Measurements from ENCODE around the gene PIGT. TPM values are rescaled to one million over a fixed set of nuclear protein-coding genes. Genes with fewer than 3 reads are reported as not detected.

PIGT gene
- total and polyA plus RNA-seq, 2 of the 13 experiments (the other 11 are each of a cell fraction or from before 2014, with no cell fraction given): 65.9 to 74.1 TPM

DNA sequence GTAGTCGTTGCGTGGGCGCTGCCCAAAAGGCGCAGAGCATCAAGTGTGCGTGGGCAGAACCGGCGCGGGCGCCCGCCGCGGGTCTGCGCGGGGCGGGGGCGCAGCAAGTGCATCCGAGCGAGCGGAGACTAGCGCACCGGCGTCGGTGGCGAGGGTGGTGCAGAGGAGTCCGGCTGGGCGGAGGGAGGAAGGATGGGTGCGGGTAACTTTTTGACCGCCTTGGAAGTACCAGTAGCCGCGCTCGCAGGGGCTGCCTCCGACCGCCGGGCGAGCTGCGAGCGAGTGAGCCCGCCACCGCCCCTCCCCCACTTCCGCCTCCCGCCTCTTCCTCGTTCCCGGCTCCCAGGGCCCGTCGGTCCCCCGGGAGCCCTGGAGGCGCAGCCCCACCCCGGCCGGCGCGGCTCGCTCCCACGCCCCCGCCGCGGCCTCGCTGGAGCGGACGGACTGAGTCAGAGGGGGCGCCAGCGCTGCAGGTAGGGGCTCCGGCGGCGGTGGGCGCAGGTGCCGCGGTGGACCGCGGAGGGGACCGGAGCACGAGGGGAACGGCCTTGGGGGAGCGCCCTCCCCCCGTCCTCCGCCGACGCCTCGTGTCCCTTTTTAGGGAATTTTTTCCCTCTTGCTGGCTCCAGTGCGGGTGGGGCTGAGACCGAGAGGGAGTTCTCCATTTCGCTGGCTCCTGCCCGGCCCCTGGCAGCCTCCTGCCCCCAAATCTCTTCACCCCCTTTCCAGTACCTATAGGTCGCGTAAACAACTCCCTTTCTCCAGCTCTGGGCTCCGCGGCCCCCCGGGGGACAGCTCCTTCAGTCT lies 9.5 kb upstream of the PIGT start (continued):
- TF ChIP-seq ZNF703 (CRISPR knock-in tag; IDR thresholded peaks at IDR 0.05; ENCODE audit: borderline replicate concordance): 0 out of 2 replicates have a peak, but pooled peaks have one; percentile 44
- TF ChIP-seq ZNF670 (CRISPR knock-in tag; IDR thresholded peaks at IDR 0.05; ENCODE audit: borderline replicate concordance): 0 out of 2 replicates have a peak, but pooled peaks have one; percentile 5
- TF ChIP-seq, protein P1, sequence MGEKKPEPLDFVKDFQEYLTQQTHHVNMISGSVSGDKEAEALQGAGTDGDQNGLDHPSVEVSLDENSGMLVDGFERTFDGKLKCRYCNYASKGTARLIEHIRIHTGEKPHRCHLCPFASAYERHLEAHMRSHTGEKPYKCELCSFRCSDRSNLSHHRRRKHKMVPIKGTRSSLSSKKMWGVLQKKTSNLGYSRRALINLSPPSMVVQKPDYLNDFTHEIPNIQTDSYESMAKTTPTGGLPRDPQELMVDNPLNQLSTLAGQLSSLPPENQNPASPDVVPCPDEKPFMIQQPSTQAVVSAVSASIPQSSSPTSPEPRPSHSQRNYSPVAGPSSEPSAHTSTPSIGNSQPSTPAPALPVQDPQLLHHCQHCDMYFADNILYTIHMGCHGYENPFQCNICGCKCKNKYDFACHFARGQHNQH (CRISPR knock-in tag; IDR thresholded peaks at IDR 0.05): peak; percentile 39; the same call in 1 of the 2 replicates
- TF ChIP-seq POLR2AphosphoS5 (IDR thresholded peaks at IDR 0.05; ENCODE audit: low read depth, low read length): peak; percentile 14; the same call in 1 of the 2 replicates
- TF ChIP-seq ZNF18 (CRISPR knock-in tag; IDR thresholded peaks at IDR 0.05; ENCODE audit: insufficient replicate concordance): peak; percentile 65
- peak; percentile 39; the same call in 1 of the 2 replicates for TF ChIP-seq ZNF768 (CRISPR knock-in tag; IDR thresholded peaks at IDR 0.05)
- TF ChIP-seq ZNF281 (CRISPR knock-in tag; IDR thresholded peaks at IDR 0.05; ENCODE audit: borderline replicate concordance): peak; percentile 97
- TF ChIP-seq, protein P2, sequence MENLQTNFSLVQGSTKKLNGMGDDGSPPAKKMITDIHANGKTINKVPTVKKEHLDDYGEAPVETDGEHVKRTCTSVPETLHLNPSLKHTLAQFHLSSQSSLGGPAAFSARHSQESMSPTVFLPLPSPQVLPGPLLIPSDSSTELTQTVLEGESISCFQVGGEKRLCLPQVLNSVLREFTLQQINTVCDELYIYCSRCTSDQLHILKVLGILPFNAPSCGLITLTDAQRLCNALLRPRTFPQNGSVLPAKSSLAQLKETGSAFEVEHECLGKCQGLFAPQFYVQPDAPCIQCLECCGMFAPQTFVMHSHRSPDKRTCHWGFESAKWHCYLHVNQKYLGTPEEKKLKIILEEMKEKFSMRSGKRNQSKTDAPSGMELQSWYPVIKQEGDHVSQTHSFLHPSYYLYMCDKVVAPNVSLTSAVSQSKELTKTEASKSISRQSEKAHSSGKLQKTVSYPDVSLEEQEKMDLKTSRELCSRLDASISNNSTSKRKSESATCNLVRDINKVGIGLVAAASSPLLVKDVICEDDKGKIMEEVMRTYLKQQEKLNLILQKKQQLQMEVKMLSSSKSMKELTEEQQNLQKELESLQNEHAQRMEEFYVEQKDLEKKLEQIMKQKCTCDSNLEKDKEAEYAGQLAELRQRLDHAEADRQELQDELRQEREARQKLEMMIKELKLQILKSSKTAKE (CRISPR knock-in tag; IDR thresholded peaks at IDR 0.05; ENCODE audit: borderline replicate concordance): peak; percentile 52; the same call in 1 of the 2 replicates
- TF ChIP-seq ZMAT3 (CRISPR knock-in tag; conservative IDR thresholded peaks at IDR 0.05): peak; percentile 70; the same call in 1 of the 2 replicates
- TF ChIP-seq SMAD9 (CRISPR knock-in tag; IDR thresholded peaks at IDR 0.05): no peak
- peak; percentile 53 for TF ChIP-seq MEIS2 (CRISPR knock-in tag; IDR thresholded peaks at IDR 0.05)
- TF ChIP-seq, protein P3, sequence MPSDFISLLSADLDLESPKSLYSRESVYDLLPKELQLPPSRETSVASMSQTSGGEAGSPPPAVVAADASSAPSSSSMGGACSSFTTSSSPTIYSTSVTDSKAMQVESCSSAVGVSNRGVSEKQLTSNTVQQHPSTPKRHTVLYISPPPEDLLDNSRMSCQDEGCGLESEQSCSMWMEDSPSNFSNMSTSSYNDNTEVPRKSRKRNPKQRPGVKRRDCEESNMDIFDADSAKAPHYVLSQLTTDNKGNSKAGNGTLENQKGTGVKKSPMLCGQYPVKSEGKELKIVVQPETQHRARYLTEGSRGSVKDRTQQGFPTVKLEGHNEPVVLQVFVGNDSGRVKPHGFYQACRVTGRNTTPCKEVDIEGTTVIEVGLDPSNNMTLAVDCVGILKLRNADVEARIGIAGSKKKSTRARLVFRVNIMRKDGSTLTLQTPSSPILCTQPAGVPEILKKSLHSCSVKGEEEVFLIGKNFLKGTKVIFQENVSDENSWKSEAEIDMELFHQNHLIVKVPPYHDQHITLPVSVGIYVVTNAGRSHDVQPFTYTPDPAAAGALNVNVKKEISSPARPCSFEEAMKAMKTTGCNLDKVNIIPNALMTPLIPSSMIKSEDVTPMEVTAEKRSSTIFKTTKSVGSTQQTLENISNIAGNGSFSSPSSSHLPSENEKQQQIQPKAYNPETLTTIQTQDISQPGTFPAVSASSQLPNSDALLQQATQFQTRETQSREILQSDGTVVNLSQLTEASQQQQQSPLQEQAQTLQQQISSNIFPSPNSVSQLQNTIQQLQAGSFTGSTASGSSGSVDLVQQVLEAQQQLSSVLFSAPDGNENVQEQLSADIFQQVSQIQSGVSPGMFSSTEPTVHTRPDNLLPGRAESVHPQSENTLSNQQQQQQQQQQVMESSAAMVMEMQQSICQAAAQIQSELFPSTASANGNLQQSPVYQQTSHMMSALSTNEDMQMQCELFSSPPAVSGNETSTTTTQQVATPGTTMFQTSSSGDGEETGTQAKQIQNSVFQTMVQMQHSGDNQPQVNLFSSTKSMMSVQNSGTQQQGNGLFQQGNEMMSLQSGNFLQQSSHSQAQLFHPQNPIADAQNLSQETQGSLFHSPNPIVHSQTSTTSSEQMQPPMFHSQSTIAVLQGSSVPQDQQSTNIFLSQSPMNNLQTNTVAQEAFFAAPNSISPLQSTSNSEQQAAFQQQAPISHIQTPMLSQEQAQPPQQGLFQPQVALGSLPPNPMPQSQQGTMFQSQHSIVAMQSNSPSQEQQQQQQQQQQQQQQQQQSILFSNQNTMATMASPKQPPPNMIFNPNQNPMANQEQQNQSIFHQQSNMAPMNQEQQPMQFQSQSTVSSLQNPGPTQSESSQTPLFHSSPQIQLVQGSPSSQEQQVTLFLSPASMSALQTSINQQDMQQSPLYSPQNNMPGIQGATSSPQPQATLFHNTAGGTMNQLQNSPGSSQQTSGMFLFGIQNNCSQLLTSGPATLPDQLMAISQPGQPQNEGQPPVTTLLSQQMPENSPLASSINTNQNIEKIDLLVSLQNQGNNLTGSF (CRISPR knock-in tag; IDR thresholded peaks at IDR 0.05): no peak
- TF ChIP-seq SRSF1 (optimal IDR thresholded peaks at IDR 0.05; ENCODE audit: low read depth, low read length): peak; percentile 22

All from HepG2 (cell line).